GM18517 (cell line): ENCODE data around the gene TMA7.

ENCODE experiments used
- ATAC-seq: cut with Tn5 transposase; IDR thresholded peaks from one replicate; pipeline ENCODE4 v1.9.1; 2021; ENCODE audit warnings: mild to moderate bottlenecking, moderate library complexity; ENCODE audit not compliant: unreplicated experiment

Gene TMA7

GRCh38 chr3:48408823-48409281 is 31.2 kb upstream of the TMA7 start:
- no peak for ATAC-seq

- ATAC-seq, result no peak
These were observed 30.5 kb upstream of the TMA7 start for GRCh38 chr3:48409291-48410201.

- no peak for ATAC-seq
These were observed 29.6 kb upstream of the TMA7 start for GRCh38 chr3:48410205-48411040.

- no peak for ATAC-seq
These were observed 28.9 kb upstream of the TMA7 start for GRCh38 chr3:48411041-48411588.

GRCh38 chr3:48411606-48412374 is 28.3 kb upstream of the TMA7 start:
- ATAC-seq, result no peak

DNA sequence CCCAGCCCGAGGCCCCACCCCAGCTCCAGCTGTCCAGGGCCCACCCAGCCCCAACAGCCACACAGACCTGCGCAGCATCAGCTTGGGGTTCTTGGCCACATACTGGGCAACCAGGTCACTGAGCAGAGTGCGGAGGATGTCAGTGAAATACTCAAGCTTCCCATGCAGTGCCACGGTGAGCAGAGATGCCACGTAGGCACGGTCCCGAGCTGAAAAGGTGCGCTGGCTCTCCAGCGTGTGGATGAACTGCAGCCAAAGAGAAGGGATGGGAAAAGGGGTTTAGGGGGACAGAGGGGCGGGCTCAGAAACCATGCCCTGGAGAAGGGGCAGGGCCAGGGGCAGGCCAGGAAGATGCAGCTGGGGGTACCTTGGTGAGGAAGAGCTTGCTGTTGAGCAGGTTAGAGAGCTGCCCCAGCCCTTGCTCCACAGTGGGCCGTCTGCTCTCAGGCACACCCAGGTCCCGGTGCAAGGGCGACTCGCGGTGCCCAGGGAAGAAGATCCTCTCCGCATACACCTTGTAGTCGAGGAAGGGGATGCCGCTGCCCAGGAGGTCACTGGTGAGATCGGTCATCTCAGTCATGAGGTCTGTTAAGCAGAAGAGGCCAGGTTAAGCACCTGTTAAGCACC is 27.6 kb upstream of the TMA7 start:
- no peak for ATAC-seq

- ATAC-seq, result no peak
These were observed 27.0 kb upstream of the TMA7 start for GRCh38 chr3:48413086-48413485.

GRCh38 chr3:48413611-48414010 is 26.4 kb upstream of the TMA7 start:
- ATAC-seq, result no peak

DNA sequence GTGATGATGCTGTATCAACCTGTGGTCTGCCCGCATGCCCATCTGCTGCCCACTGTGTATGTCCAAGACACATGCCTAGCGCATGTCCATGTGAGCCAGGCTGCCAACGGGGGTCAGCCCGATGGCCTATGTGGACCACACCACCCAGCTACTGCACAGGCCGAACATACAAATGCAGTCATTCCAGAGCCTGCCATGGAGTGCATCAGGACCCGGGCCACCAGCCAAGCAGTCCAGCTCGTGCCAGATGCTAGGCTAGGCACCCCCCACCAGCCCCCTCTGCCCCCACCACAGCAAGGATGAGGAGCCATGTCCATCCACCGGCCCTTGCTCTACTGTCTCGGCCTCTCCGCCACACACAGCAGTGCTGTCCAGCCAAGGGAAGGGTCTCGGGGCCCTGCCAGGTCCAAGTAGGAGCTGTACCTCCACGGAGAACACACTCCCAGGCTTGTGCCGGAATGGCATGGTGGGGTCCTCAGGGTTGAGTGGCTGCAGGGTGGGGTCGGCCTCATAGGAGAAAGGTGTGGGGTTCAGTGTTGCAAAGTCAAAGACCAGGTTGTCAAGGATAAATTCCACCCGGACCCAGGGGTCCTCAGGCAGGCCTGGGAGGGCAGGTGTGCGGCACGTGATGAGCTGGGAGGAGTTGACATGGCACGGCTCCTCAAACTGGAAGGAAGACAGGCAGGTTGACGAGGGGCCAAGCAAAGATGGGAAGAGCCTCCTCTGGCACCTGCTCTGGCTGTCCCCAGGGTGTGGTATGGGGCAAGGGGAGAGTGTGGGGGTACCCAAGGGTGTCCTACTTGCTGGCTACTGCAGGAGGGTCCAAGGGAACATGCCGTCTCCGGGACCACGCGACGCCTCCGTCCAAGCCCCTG is 25.4 kb upstream of the TMA7 start:
- ATAC-seq, result no peak

DNA sequence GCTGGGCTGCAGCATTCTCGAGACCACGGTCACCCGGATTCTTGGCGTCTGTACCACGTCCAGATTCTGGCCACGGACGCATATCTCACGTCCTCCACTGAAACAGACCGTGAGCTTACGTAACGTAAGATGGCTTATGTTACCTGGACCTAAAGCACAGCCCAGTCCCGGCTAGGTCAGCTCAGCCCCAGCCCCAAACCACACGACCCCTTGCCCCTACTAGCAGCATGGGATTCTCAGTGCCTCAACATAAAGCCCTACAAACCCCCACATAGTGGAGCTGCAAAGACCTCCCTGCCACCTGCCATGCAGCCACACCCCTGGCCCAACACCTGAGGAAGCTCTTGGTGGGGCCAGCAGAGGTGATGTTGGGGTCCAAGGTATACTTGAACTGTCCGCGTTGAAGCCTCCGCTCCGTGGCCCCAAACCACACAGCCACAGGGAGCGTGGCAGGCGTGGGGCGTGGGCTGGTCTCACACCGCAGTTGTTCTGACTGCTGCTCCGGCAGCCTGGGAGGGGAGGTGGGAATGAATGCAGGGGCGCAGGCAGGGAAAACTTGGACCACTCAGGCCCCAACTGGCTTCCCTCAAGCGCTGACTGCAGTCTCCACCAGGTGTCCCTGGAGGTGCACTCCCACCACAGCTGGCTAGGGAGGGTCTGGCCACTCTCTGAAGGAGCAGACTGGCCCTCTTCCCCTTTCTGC is 24.7 kb upstream of the TMA7 start:
- ATAC-seq, result no peak

DNA sequence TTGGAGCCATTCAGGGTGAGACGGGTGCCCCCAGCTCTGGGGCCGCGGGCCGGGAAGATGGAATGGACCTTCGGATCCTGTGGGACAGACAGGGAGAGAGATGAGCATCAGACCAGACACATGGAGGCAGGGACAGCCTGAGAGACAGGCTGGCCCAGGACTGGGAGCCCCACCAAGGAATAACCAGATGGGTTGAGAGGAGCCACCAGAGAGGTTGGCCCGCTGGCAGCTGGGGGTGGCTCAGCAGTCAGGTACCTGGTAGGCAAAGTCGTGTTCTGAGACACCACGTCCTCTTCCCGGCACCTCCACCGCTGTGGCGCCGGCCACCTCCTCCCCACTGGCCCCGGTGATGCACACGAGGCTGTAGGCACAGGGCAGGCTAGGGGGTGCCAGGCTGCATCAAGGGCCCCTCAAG is 24.0 kb upstream of the TMA7 start:
- ATAC-seq, result no peak

GRCh38 chr3:48416546-48416945 is 23.5 kb upstream of the TMA7 start:
- no peak for ATAC-seq

DNA sequence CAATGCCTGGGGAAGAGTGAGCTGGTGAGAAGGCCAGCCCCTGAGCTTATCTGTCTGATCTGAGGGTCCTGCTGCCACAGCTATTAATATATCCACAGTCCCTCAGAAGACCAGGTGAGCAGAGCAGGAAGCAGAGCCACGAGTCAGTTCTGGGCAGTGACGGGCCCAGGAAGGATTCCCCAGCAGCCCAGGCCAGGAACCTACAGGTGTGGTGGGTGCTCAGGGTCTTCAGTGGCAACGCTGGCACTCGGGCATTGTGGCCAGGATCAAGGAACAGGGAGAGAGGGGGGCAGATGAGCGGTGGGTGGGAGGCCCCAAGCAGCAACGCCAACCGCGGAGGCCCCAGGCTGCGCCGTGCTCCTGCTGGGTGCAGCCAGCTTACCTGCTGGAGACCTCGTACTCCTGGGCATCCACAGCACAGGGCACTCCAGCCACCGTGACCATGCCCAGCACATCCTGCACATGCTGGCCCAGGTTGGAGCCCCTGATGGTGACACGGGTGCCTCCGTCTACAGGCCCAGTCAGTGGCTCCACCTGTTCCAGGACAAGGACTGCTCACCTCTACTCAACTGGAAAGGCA is 22.4 kb upstream of the TMA7 start:
- no peak for ATAC-seq

GRCh38 chr3:48418140-48418539 is 21.9 kb upstream of the TMA7 start:
- no peak for ATAC-seq

GRCh38 chr3:48418651-48419050 is 21.4 kb upstream of the TMA7 start:
- ATAC-seq, result no peak

- ATAC-seq, result no peak
These were observed 20.9 kb upstream of the TMA7 start for GRCh38 chr3:48419149-48419548.

DNA sequence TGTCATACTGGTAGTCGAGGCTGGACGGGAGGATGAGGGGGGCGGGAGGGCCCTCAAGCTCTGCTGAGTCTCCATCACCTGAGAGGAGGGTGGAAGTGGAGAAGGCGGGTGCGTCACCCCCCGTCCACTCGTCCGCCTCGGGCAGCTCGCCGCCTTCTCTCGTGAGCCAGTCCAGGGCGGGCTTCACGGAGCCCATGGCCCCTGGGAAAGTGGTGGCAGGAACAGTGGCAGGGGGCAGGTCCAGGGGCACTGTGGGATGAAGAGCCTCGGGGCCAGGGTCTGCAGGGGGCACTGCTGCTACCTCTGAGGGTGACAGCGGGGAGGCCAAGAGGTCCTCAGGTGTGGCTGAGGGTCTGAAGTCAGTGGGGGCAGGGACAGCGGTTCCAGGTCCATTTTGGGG is 20.5 kb upstream of the TMA7 start:
- no peak for ATAC-seq

DNA sequence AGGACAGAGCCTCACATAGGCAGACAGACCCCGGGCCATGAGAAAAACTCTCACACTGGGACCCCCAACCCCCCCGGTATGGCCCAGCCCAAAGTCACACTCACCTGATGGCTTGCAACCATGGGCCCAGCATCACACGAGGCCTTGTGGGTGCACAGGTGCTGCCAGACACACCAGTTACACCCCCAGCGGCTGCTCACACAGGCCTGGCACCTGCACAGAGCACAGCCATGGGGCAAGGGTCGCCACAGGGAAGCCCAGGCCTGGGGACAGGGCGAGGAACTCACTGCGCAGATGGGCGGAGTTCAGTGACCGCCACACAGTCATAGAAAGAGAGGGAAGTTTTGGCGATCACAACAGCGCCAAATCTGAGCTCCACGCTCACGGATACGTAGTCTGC is 19.5 kb upstream of the TMA7 start:
- ATAC-seq, result no peak
